Mucosa of rectum (tissue), 2 donors: ENCODE data around the gene KLF2.

ENCODE experiments used
- H3K27ac ChIP-seq, 2 donors: one replicate each; pipeline ENCODE4 v1.7.0; 2013; ENCODE audit warnings: inconsistent platforms in 2 of 2, low read depth in 2 of 2, low read length in 2 of 2
- H3K27me3 ChIP-seq, 2 donors: one replicate each; pipeline ENCODE4 v1.7.0; 2013; ENCODE audit warnings: low read length in 2 of 2; ENCODE audit not compliant: control insufficient read depth in 2 of 2, insufficient read depth in 2 of 2
- H3K36me3 ChIP-seq, 2 donors: one replicate each; pipeline ENCODE4 v1.7.0; 2013; ENCODE audit warnings: low read length in 2 of 2; ENCODE audit not compliant: control insufficient read depth in 2 of 2, insufficient read depth in 2 of 2
- H3K4me1 ChIP-seq, 2 donors: one replicate each; pipeline ENCODE4 v1.7.0; 2013; ENCODE audit warnings: low read length in 2 of 2, mild to moderate bottlenecking in 1 of 2; ENCODE audit not compliant: control insufficient read depth in 2 of 2, insufficient read depth in 2 of 2
- H3K4me3 ChIP-seq, 2 donors: one replicate each; pipeline ENCODE4 v1.7.0; 2013; ENCODE audit warnings: low read length in 2 of 2
- H3K9ac ChIP-seq, 2 donors: one replicate each; pipeline ENCODE4 v1.7.0; 2013; ENCODE audit warnings: low read length in 2 of 2, low read depth in 1 of 2, mild to moderate bottlenecking in 1 of 2
- H3K9me3 ChIP-seq, 2 donors: one replicate each; pipeline ENCODE4 v1.7.0; 2013; ENCODE audit warnings: low read length in 2 of 2; ENCODE audit not compliant: control insufficient read depth in 2 of 2
- donor health status: healthy.
- donor health status: Normal muscosa, but diverticular disease.

Gene KLF2

GRCh38 chr19:16326401-16327168, 2.0 kb downstream of the KLF2 start:
- Histone ChIP-seq H3K9me3 (no peaks in the 10 kb centered on the region), H3K4me1 (peaks cover 18 to 22% of the 10 kb centered on the region in 2 donors), H3K27ac (peak overlapping the region; percentile 62 to 77), H3K9ac (peak overlapping the region; percentile 65 to 74), H3K36me3 (peaks cover 0 to 2% of the 10 kb centered on the region in 2 donors), H3K4me3 (peak overlapping the region; percentile 74 to 75), H3K27me3 (peaks cover 3 to 10% of the 10 kb centered on the region in 2 donors)

GRCh38 chr19:16327169-16327475, 2.5 kb downstream of the KLF2 start:
- Histone ChIP-seq H3K27ac (peak overlapping the region; percentile 62 to 77), H3K9ac (peak overlapping the region in 1 of 2 donors; percentile 74), H3K9me3 (no peaks in the 10 kb centered on the region), H3K4me1 (peaks cover 18 to 22% of the 10 kb centered on the region in 2 donors), H3K27me3 (peaks cover 3 to 10% of the 10 kb centered on the region in 2 donors), H3K4me3 (peak overlapping the region; percentile 74 to 75), H3K36me3 (peaks cover 0 to 2% of the 10 kb centered on the region in 2 donors)

GRCh38 chr19:16327501-16327900, 2.9 kb downstream of the KLF2 start:
- Histone ChIP-seq H3K4me1 (peaks cover 18 to 22% of the 10 kb centered on the region in 2 donors), H3K27me3 (peaks cover 3 to 10% of the 10 kb centered on the region in 2 donors), H3K4me3 (peak overlapping the region; percentile 35 to 74), H3K9ac (peak overlapping the region in 1 of 2 donors; percentile 33), H3K36me3 (peaks cover 0 to 2% of the 10 kb centered on the region in 2 donors), H3K27ac (peak overlapping the region; percentile 50 to 77), H3K9me3 (no peaks in the 10 kb centered on the region)

- Histone ChIP-seq H3K27me3 (peaks cover 3 to 10% of the 10 kb centered on the region in 2 donors), H3K4me1 (peaks cover 18 to 22% of the 10 kb centered on the region in 2 donors), H3K4me3 (peak overlapping the region; percentile 26 to 74), H3K36me3 (peaks cover 0 to 2% of the 10 kb centered on the region in 2 donors), H3K9me3 (no peaks in the 10 kb centered on the region), H3K9ac (peak overlapping the region; percentile 33 to 58), H3K27ac (peak overlapping the region; percentile 50 to 77)
Observed at GRCh38 chr19:16327911-16328823, 3.5 kb downstream of the KLF2 start.

- Histone ChIP-seq H3K27me3 (peaks cover 0 to 4% of the 10 kb centered on the region in 2 donors), H3K9ac (peak overlapping the region in 1 of 2 donors; percentile 58), H3K4me3 (peak overlapping the region; percentile 26 to 74), H3K27ac (peak overlapping the region; percentile 50 to 77), H3K36me3 (peaks cover 0 to 2% of the 10 kb centered on the region in 2 donors), H3K9me3 (no peaks in the 10 kb centered on the region), H3K4me1 (peaks cover 16 to 22% of the 10 kb centered on the region in 2 donors)
Observed at GRCh38 chr19:16328824-16329482, 4.3 kb downstream of the KLF2 start.

GRCh38 chr19:16330368-16330801, 5.8 kb downstream of the KLF2 start:
- H3K36me3 ChIP-seq = peaks cover 0 to 2% of the 10 kb centered on the region in 2 donors
- peaks cover 13 to 19% of the 10 kb centered on the region in 2 donors for H3K4me1 ChIP-seq
- peaks cover 0 to 4% of the 10 kb centered on the region in 2 donors for H3K27me3 ChIP-seq
- no peaks in the 10 kb centered on the region for H3K9me3 ChIP-seq
- no peak overlapping the region for H3K9ac ChIP-seq
- H3K4me3 ChIP-seq = no peak overlapping the region
- no peak overlapping the region for H3K27ac ChIP-seq

GRCh38 chr19:16330806-16331690, 6.4 kb downstream of the KLF2 start:
- H3K27ac ChIP-seq = no peak overlapping the region
- no peak overlapping the region for H3K4me3 ChIP-seq
- H3K36me3 ChIP-seq = peaks cover 0 to 2% of the 10 kb centered on the region in 2 donors
- no peak overlapping the region for H3K9ac ChIP-seq
- H3K9me3 ChIP-seq = no peaks in the 10 kb centered on the region
- peaks cover 13 to 17% of the 10 kb centered on the region in 2 donors for H3K4me1 ChIP-seq
- H3K27me3 ChIP-seq = peaks cover 0 to 4% of the 10 kb centered on the region in 2 donors

GRCh38 chr19:16333001-16333586, 8.5 kb downstream of the KLF2 start:
- H3K9me3 ChIP-seq = no peaks in the 10 kb centered on the region
- no peaks in the 10 kb centered on the region for H3K36me3 ChIP-seq
- peaks cover 6 to 7% of the 10 kb centered on the region in 2 donors for H3K4me1 ChIP-seq
- no peak overlapping the region for H3K4me3 ChIP-seq
- H3K9ac ChIP-seq = no peak overlapping the region
- no peak overlapping the region for H3K27ac ChIP-seq
- peaks cover 0 to 4% of the 10 kb centered on the region in 2 donors for H3K27me3 ChIP-seq

- Histone ChIP-seq H3K27ac (no peak overlapping the region), H3K4me3 (no peak overlapping the region), H3K36me3 (no peaks in the 10 kb centered on the region), H3K27me3 (no peaks in the 10 kb centered on the region), H3K4me1 (peaks cover 0 to 10% of the 10 kb centered on the region in 2 donors), H3K9me3 (no peaks in the 10 kb centered on the region), H3K9ac (no peak overlapping the region)
Observed at GRCh38 chr19:16334411-16334810, 9.8 kb downstream of the KLF2 start.
